GM18511 (cell line): ENCODE measurements around the gene ACAD11.

ENCODE experiments used
- ATAC-seq: cut with Tn5 transposase; IDR thresholded peaks from one replicate; pipeline ENCODE4 v1.9.1; 2021; ENCODE audit warnings: mild to moderate bottlenecking, moderate library complexity; ENCODE audit not compliant: unreplicated experiment

ACAD11 gene, protein sequence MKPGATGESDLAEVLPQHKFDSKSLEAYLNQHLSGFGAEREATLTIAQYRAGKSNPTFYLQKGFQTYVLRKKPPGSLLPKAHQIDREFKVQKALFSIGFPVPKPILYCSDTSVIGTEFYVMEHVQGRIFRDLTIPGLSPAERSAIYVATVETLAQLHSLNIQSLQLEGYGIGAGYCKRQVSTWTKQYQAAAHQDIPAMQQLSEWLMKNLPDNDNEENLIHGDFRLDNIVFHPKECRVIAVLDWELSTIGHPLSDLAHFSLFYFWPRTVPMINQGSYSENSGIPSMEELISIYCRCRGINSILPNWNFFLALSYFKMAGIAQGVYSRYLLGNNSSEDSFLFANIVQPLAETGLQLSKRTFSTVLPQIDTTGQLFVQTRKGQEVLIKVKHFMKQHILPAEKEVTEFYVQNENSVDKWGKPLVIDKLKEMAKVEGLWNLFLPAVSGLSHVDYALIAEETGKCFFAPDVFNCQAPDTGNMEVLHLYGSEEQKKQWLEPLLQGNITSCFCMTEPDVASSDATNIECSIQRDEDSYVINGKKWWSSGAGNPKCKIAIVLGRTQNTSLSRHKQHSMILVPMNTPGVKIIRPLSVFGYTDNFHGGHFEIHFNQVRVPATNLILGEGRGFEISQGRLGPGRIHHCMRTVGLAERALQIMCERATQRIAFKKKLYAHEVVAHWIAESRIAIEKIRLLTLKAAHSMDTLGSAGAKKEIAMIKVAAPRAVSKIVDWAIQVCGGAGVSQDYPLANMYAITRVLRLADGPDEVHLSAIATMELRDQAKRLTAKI

GRCh38 chr3:132659365-132660051, at the start of gene ACAD11:
Gene ACAD11, minus strand, starts transcription at chr3:132659809. Its CDS starts 58 bp downstream, at chr3:132659751.
- peak; percentile 63 for ATAC-seq

DNA sequence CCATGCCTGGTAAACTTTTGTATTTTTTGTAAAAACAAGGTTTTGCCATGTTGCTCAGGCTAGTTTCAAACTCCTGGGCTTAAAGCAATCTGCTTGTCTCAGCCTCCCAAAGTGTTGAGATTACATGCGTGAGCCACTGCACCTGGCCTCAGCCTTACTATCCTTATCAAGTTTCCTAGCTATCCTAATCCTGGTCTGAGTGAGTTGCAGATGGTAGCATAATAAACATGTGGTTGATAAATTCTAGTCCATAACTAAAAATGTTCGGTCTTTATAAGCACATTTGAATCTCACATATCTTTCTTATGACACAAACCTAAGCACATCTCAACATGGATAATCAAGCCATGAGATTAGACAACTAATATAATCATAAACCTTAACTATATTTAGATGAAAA, 44.1 kb upstream of the ACAD11 start:
- no peak for ATAC-seq

DNA sequence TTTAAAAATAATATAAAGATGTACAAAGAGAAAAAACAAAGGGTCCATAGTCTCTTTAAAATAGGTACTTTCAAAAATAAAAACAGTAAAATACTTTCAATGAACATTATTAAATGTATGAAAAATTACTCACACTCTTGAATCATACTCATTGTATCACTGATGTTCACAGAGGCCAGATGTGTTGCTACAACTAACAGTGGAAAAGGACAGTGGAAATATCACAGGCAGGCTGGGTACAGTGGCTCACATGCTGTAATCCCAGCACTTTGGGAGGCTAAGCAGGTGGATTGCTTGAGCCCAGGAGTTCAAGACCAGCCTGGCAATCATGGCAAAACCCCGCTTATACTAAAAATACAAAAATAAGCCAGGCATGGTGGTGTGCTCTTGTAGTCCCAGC, 35.8 kb upstream of the ACAD11 start:
- no peak for ATAC-seq

DNA sequence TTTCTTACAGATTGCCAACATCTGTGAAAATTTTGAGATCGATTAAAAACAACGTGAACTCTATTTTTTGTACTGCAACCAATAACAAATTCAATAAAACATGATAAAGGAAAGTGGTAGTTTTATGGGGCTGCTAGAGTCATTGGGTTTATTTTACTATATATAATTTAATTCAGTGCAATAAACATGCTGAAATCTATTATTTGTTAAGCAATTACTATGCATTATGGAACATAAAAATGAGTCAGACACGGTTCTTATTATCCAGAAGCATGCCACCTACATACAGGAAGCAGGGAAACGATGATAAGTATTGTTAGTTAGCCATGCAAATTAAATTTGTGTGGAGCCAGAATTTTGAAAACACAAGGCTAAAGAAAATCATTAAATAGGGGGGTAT, 35.4 kb upstream of the ACAD11 start:
- ATAC-seq: no peak

- no peak for ATAC-seq
Measured at GRCh38 chr3:132690040-132690439, 30.4 kb upstream of the ACAD11 start.

GRCh38 chr3:132682201-132682600, 22.6 kb upstream of the ACAD11 start:
- ATAC-seq: no peak

- no peak for ATAC-seq
Measured at GRCh38 chr3:132681421-132681820, 21.8 kb upstream of the ACAD11 start.

DNA sequence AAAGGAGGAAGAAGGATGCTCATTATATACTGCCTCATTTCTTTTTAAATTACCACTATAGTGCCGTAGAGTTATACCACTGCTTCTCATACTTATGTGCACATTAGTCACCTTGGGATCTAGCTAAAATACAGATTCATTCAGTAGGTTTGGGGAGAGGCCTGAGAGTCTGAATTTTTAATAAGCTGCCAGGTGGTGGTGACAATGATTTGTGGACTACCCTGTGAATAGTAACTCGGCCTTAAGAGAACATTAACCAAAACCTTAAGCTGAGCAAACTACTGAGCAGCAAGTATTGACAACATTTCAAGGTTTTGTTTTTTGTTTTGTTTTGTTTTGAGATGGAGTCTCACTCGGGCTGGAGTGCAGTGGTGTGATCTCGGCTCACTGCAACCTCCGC, 20.3 kb upstream of the ACAD11 start:
- ATAC-seq: no peak

DNA sequence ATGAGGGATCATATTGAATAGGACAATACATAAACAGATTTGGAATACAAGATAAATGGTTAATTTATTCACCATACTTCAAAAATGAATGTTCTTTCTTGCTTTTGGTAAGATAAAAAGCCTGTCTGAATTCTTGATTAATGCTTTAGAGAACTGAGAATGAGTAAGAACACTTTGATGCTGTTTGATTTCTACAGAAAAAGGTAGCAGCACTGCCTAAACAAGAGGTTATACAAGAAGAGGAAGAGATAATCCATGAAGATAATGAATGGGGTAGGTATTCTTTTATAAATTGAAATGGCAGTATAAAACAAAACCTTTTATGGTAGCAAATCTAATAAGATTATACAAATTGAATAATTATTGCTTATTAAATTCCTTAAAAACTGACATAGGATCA, 15.8 kb upstream of the ACAD11 start:
- no peak for ATAC-seq

DNA sequence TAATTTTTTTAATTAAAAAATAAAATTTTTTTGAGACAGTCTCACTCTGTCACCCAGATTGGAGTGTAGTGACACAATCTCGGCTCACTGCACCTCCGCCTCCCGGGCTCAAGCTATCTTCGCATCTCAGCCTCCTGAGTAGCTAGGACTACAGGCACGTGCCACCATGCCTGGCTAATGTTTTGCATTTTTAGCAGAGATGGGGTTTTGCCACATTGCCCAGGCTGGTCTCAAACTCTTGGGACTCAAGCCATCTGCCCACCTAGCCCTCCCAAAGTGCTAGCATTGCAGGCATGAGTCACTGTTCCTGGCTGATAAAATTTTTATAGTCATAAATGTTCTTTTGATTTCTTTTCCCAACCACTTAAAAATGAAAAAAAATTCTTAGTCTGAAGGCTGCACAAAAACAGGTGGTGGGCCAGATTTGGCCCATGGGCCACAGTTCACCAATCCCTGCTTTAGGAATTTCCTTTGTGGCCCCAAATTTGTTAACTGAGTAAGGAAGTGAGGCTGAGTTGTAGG, 9.7 kb upstream of the ACAD11 start:
- ATAC-seq: no peak

GRCh38 chr3:132665230-132665745, 5.7 kb upstream of the ACAD11 start:
- no peak for ATAC-seq

- no peak for ATAC-seq
Measured at GRCh38 chr3:132662212-132662611, 2.6 kb upstream of the ACAD11 start.

DNA sequence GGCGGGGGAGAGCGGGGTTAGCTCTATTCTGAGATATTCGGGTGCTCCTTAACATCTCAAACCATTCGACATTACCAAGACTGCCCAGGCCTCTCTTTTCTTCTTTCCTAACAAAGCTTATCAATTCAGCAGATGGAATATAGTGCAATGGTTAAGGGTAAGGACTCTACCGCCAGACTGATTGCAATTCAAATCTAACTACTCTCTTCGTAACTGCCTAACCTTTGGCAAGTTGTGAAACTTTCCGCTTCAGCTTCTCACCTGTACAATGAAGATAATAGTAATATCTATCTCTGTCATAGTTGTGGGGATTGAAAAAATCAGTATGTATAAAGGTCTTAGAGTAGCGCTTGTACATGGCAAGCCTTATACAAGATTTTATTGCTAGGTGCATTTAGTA, 1.5 kb upstream of the ACAD11 start:
- no peak for ATAC-seq

DNA sequence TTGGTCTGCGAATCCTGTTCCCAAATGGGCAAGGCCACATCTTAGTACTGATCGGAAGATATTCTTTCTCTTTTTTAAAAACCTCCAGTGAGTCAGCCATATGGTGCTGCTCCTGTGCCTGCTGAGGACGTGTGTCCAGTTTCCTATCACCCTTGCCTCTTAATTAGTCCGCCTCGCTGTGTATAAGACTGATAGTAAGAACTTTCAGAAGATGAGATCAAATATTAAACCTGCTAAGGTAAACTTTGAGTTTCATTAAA, 1.1 kb upstream of the ACAD11 start:
- peak; percentile 10 for ATAC-seq

- ATAC-seq: peak; percentile 78
Measured at GRCh38 chr3:132660052-132660810, 622 bp upstream of the ACAD11 start, which contains the start of gene UBA5. Gene UBA5, plus strand, starts transcription at chr3:132660329. Its CDS starts 209 bp downstream, at chr3:132660538.

- peak; percentile 2 for ATAC-seq
Measured at GRCh38 chr3:132659000-132659364, 627 bp downstream of the ACAD11 start.

DNA sequence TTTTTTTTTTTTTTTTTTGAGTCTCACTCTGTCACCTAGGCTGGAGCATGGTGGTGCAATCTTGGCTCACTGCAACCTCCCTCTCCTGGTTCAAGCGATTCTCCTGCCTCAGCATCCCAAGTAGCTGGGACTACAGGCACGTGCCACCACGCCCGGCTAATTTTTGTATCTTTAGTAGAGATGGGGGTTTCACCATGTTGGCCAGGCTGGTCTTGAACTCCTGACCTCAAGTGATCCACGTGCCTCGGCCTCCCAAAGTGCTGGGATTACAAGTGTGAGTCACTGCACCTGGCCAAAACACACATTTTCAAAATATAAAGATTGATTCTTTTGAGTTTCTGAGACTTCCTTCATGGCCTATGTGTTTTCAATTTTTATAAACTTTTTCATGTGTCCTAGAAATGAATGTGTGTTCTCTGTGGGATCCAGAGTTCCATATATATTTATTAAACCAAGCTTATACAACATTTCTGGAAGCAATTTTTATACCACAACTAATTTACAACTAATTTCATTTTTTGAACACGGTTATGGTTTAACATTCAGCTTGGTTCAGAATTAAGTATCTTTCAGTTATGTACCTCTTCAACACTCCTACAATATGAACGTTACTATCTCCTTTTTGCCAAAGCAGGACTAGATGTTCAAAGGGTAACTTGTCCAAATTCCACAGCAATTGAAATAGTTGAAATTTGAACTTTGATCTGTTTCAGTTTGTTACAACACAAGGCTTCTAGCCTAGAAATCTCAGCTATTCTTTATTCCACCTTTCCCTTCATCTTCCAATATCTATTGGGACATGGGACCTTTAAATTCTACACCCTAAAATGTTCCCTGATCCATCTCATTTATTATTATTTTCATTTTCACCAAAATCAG, 1.5 kb downstream of the ACAD11 start:
- no peak for ATAC-seq

- no peak for ATAC-seq
Measured at GRCh38 chr3:132655471-132655870, 4.1 kb downstream of the ACAD11 start.

GRCh38 chr3:132654721-132655120, 4.9 kb downstream of the ACAD11 start:
- no peak for ATAC-seq

GRCh38 chr3:132654190-132654589, 5.4 kb downstream of the ACAD11 start:
- no peak for ATAC-seq
